Neural progenitor cell (in vitro differentiated cells): ENCODE measurements around the gene SLC22A23. TPM values are rescaled to one million over a fixed set of nuclear protein-coding genes. Genes with fewer than 3 reads are reported as not detected.

Source experiments
- DNase-seq: peaks from one replicate; pipeline ENCODE4 v3.0.0-alpha.2; 2016; ENCODE audit warnings: low spot score
- H2AFZ ChIP-seq: fragments of 200-600 bp; sonication (generic); replicated peaks from 2 replicates; pipeline ENCODE4 v1.6.1; 2016; ENCODE audit warnings: antibody characterized with exemption
- H3F3A ChIP-seq: fragments of 200-600 bp; sonication (generic); 2 replicates; pipeline ENCODE4 v1.6.1; 2016; ENCODE audit warnings: antibody characterized with exemption, low read depth
- H3K27ac ChIP-seq: fragments of 200-600 bp; sonication (generic); 2 replicates; pipeline ENCODE4 v1.5.1; 2016; ENCODE audit warnings: mild to moderate bottlenecking
- H3K27me3 ChIP-seq: fragments of 200-600 bp; sonication (generic); 2 replicates; pipeline ENCODE4 v1.6.1; 2016; ENCODE audit warnings: mild to moderate bottlenecking, moderate library complexity
- H3K36me3 ChIP-seq: fragments of 200-600 bp; sonication (generic); 2 replicates; pipeline ENCODE4 v1.5.1; 2016
- H3K4me1 ChIP-seq: fragments of 200-600 bp; sonication (generic); 2 replicates; pipeline ENCODE4 v1.6.1; 2016; ENCODE audit warnings: mixed run types
- H3K4me2 ChIP-seq: fragments of 200-600 bp; sonication (generic); 2 replicates; pipeline ENCODE4 v1.6.1; 2016
- H3K4me3 ChIP-seq: fragments of 200-600 bp; sonication (generic); 2 replicates; pipeline ENCODE4 v1.5.1; 2016
- H3K79me2 ChIP-seq: fragments of 200-600 bp; sonication (generic); 2 replicates; pipeline ENCODE4 v1.6.1; 2016; ENCODE audit warnings: low read depth
- H3K9ac ChIP-seq: fragments of 200-600 bp; sonication (generic); 2 replicates; pipeline ENCODE4 v1.6.1; 2016
- H3K9me3 ChIP-seq: fragments of 200-600 bp; sonication (generic); 2 replicates; pipeline ENCODE4 v1.5.1; 2016; ENCODE audit warnings: low read depth
- H4K20me1 ChIP-seq: fragments of 200-600 bp; sonication (generic); 2 replicates; pipeline ENCODE4 v1.6.1; 2016; ENCODE audit warnings: low read depth
- H3K27ac Mint-ChIP-seq: 3 replicates; pipeline ENCODE4 v1.8.0; 2021; ENCODE audit warnings: mixed read lengths
- H3K27me3 Mint-ChIP-seq: 2 replicates; pipeline ENCODE4 v1.8.0; 2022; ENCODE audit warnings: low read depth, mild to moderate bottlenecking, inconsistent platforms, moderate library complexity, mixed read lengths; ENCODE audit not compliant: insufficient read depth
- H3K36me3 Mint-ChIP-seq: 3 replicates; pipeline ENCODE4 v1.8.0; 2021; ENCODE audit warnings: mixed read lengths
- H3K4me1 Mint-ChIP-seq: 3 replicates; pipeline ENCODE4 v1.8.0; 2021; ENCODE audit warnings: mixed read lengths
- H3K4me3 Mint-ChIP-seq: 3 replicates; pipeline ENCODE4 v1.8.0; 2021; ENCODE audit warnings: mild to moderate bottlenecking, moderate library complexity, mixed read lengths
- H3K9me3 Mint-ChIP-seq: 3 replicates; pipeline ENCODE4 v1.8.0; 2020; ENCODE audit warnings: mixed read lengths
- CTCF ChIP-seq: fragments of 200-600 bp; sonication (generic); IDR thresholded peaks from 2 replicates; pipeline ENCODE4 v1.5.1; 2017; ENCODE audit warnings: antibody characterized with exemption, mild to moderate bottlenecking
- EZH2 ChIP-seq: fragments of 200-600 bp; sonication (generic); IDR thresholded peaks from 2 replicates; pipeline ENCODE4 v1.6.1; 2017; ENCODE audit warnings: antibody characterized with exemption, mild to moderate bottlenecking, moderate library complexity
- EZH2phosphoT487 ChIP-seq: fragments of 200-600 bp; sonication (generic); IDR thresholded peaks from 2 replicates; pipeline ENCODE4 v1.6.1; 2017; ENCODE audit warnings: antibody characterized with exemption
- total RNA-seq: library from RNA; depleted of rRNA; stranded (reverse); fragments of >200 nt; gene quantifications from 2 replicates; pipeline ENCODE4 v1.2.3, GENCODE V29; 2015; ENCODE audit warnings: low replicate concordance

The SLC22A23 gene
- total RNA-seq, 1 donor from 2014 or later: 0.99 TPM

GRCh38 chr6:3289664-3290055, 167.2 kb downstream of the SLC22A23 start:
- no peaks in the 10 kb centered on the region for H4K20me1 ChIP-seq
- no peak overlapping the region for H3K4me2 ChIP-seq
- H3K9ac ChIP-seq: no peak overlapping the region
- H3K4me3 ChIP-seq: no peak overlapping the region
- Mint-ChIP-seq H3K27me3 (peaks cover 7% of the 10 kb centered on the region), H3K4me1 (peaks cover 36% of the 10 kb centered on the region), H3K36me3 (peaks cover 62% of the 10 kb centered on the region), H3K4me3 (no peak overlapping the region), H3K9me3 (no peaks in the 10 kb centered on the region), H3K27ac (peak overlapping the region; percentile 53)
- H2AFZ ChIP-seq: no peak overlapping the region
- no peaks in the 10 kb centered on the region for H3K36me3 ChIP-seq
- H3F3A ChIP-seq: no peaks in the 10 kb centered on the region
- no peaks in the 10 kb centered on the region for H3K9me3 ChIP-seq
- H3K27me3 ChIP-seq: no peaks in the 10 kb centered on the region
- H3K27ac ChIP-seq: no peak overlapping the region
- H3K79me2 ChIP-seq: no peaks in the 10 kb centered on the region
- TF ChIP-seq EZH2 (no peak), EZH2phosphoT487 (no peak), CTCF (no peak)
- H3K4me1 ChIP-seq: peaks cover under 1% of the 10 kb centered on the region
- no peak for DNase-seq

GRCh38 chr6:3288711-3289663, 167.9 kb downstream of the SLC22A23 start:
- H3K79me2 ChIP-seq: no peaks in the 10 kb centered on the region
- H3K27me3 Mint-ChIP-seq: peaks cover 7% of the 10 kb centered on the region
- H3K4me1 ChIP-seq: no peaks in the 10 kb centered on the region
- no peaks in the 10 kb centered on the region for H4K20me1 ChIP-seq
- DNase-seq: no peak
- no peak overlapping the region for H3K4me3 Mint-ChIP-seq
- no peak overlapping the region for H3K27ac ChIP-seq
- H3F3A ChIP-seq: no peaks in the 10 kb centered on the region
- H3K4me2 ChIP-seq: no peak overlapping the region
- H3K4me3 ChIP-seq: no peak overlapping the region
- no peak overlapping the region for H3K27ac Mint-ChIP-seq
- peaks cover 59% of the 10 kb centered on the region for H3K36me3 Mint-ChIP-seq
- H3K4me1 Mint-ChIP-seq: peaks cover 36% of the 10 kb centered on the region
- no peaks in the 10 kb centered on the region for H3K27me3 ChIP-seq
- no peak overlapping the region for H2AFZ ChIP-seq
- H3K9ac ChIP-seq: no peak overlapping the region
- no peaks in the 10 kb centered on the region for H3K9me3 ChIP-seq
- no peaks in the 10 kb centered on the region for H3K36me3 ChIP-seq
- no peaks in the 10 kb centered on the region for H3K9me3 Mint-ChIP-seq
- TF ChIP-seq EZH2phosphoT487 (no peak), EZH2 (no peak), CTCF (no peak)

GRCh38 chr6:3287976-3288707, 168.7 kb downstream of the SLC22A23 start:
- peaks cover 7% of the 10 kb centered on the region for H3K27me3 Mint-ChIP-seq
- H4K20me1 ChIP-seq: no peaks in the 10 kb centered on the region
- no peaks in the 10 kb centered on the region for H3K79me2 ChIP-seq
- H3K9me3 Mint-ChIP-seq: no peaks in the 10 kb centered on the region
- H3K9ac ChIP-seq: no peak overlapping the region
- H3K4me1 ChIP-seq: no peaks in the 10 kb centered on the region
- no peak overlapping the region for H3K4me3 Mint-ChIP-seq
- no peak for TF ChIP-seq EZH2
- TF ChIP-seq EZH2phosphoT487: no peak
- no peak for TF ChIP-seq CTCF
- no peak overlapping the region for H3K27ac ChIP-seq
- H3K27ac Mint-ChIP-seq: peak overlapping the region; percentile 18
- no peak for DNase-seq
- H2AFZ ChIP-seq: no peak overlapping the region
- H3K4me1 Mint-ChIP-seq: peaks cover 42% of the 10 kb centered on the region
- no peak overlapping the region for H3K4me2 ChIP-seq
- H3F3A ChIP-seq: no peaks in the 10 kb centered on the region
- H3K36me3 ChIP-seq: no peaks in the 10 kb centered on the region
- H3K4me3 ChIP-seq: no peak overlapping the region
- no peaks in the 10 kb centered on the region for H3K27me3 ChIP-seq
- H3K36me3 Mint-ChIP-seq: peaks cover 58% of the 10 kb centered on the region
- H3K9me3 ChIP-seq: no peaks in the 10 kb centered on the region
